Ammon's horn (tissue), 1 donor: ENCODE data around the gene SLAMF7.

Source experiments
- DNase-seq: peaks from one replicate; pipeline ENCODE4 v3.0.0-alpha.2; 2016; ENCODE audit warnings: low spot score

The SLAMF7 gene

GRCh38 chr1:160745551-160745950 lies 6.5 kb downstream of the SLAMF7 start:
- DNase-seq, result no peak

GRCh38 chr1:160746836-160747500 lies 7.9 kb downstream of the SLAMF7 start:
- DNase-seq, result no peak

GRCh38 chr1:160747717-160748116 lies 8.7 kb downstream of the SLAMF7 start:
- DNase-seq, result no peak

GRCh38 chr1:160748181-160748877 lies 9.3 kb downstream of the SLAMF7 start:
- DNase-seq, result no peak

GRCh38 chr1:160748878-160749269 lies 9.8 kb downstream of the SLAMF7 start:
- DNase-seq, result no peak

- no peak for DNase-seq
Measured at GRCh38 chr1:160750608-160751007, 11.6 kb downstream of the SLAMF7 start.

- DNase-seq, result no peak
Measured at GRCh38 chr1:160752406-160752805, 13.4 kb downstream of the SLAMF7 start.

GRCh38 chr1:160752924-160753323 lies 13.9 kb downstream of the SLAMF7 start:
- DNase-seq, result no peak

- DNase-seq, result no peak
Measured at GRCh38 chr1:160753594-160753993, 14.5 kb downstream of the SLAMF7 start.

- DNase-seq, result no peak
Measured at GRCh38 chr1:160755461-160755860, 16.4 kb downstream of the SLAMF7 start.

GRCh38 chr1:160755911-160756848 lies 17.1 kb downstream of the SLAMF7 start:
- no peak for DNase-seq

- no peak for DNase-seq
Measured at GRCh38 chr1:160756849-160757201, 17.8 kb downstream of the SLAMF7 start.

GRCh38 chr1:160758521-160758920 lies 19.5 kb downstream of the SLAMF7 start:
- no peak for DNase-seq

- no peak for DNase-seq
Measured at GRCh38 chr1:160759740-160760139, 20.7 kb downstream of the SLAMF7 start.

GRCh38 chr1:160761046-160761445 lies 22.0 kb downstream of the SLAMF7 start:
- no peak for DNase-seq

GRCh38 chr1:160761886-160762285 lies 22.8 kb downstream of the SLAMF7 start:
- DNase-seq, result no peak

GRCh38 chr1:160763993-160764392 lies 24.9 kb downstream of the SLAMF7 start:
- no peak for DNase-seq

GRCh38 chr1:160767395-160768294 lies 28.6 kb downstream of the SLAMF7 start:
- no peak for DNase-seq

- DNase-seq, result peak; percentile 32
Measured at GRCh38 chr1:160768295-160768657, 29.2 kb downstream of the SLAMF7 start.

GRCh38 chr1:160772331-160772730 lies 33.3 kb downstream of the SLAMF7 start:
- DNase-seq, result no peak

- DNase-seq, result no peak
Measured at GRCh38 chr1:160773093-160773492, 34.0 kb downstream of the SLAMF7 start.
